ENCODE measurements around the gene GBX2.

DNA sequence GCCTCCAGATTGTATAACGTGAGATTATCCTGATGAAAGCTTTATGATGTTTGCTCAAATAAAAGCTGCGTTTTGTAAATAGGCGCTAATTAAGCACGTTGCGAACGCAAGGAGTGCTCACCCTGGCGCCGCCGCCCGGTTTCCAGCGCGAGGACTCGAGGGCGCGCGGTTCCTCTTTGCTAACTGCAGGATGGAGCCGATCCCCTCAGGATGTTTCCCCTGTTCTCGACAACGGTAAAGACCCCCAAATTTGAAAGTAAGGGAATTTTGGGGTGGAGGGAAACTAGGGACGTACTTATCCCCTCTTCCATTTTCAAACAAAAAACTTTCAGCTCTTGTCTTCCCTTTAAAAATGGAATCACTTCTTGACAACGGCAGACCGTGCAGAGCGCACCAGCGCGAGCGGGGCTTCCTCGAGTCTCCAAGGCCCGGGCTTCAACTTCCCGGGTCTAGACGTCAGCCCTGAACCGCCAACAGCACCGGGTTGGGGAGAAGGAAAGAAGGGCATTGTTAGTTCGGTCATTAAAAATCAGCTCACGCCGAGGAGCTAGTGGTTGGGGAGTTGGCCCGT is 1.1 kb upstream of the GBX2 start:
- TF ChIP-seq, protein P1, sequence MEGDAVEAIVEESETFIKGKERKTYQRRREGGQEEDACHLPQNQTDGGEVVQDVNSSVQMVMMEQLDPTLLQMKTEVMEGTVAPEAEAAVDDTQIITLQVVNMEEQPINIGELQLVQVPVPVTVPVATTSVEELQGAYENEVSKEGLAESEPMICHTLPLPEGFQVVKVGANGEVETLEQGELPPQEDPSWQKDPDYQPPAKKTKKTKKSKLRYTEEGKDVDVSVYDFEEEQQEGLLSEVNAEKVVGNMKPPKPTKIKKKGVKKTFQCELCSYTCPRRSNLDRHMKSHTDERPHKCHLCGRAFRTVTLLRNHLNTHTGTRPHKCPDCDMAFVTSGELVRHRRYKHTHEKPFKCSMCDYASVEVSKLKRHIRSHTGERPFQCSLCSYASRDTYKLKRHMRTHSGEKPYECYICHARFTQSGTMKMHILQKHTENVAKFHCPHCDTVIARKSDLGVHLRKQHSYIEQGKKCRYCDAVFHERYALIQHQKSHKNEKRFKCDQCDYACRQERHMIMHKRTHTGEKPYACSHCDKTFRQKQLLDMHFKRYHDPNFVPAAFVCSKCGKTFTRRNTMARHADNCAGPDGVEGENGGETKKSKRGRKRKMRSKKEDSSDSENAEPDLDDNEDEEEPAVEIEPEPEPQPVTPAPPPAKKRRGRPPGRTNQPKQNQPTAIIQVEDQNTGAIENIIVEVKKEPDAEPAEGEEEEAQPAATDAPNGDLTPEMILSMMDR (IDR thresholded peaks at IDR 0.05): no peak
- no peak for TF ChIP-seq POLR2A (IDR thresholded peaks at IDR 0.05)

Data from testis (tissue), 2 donors.